Measurements from ENCODE around the gene STK40.

Gene STK40, protein sequence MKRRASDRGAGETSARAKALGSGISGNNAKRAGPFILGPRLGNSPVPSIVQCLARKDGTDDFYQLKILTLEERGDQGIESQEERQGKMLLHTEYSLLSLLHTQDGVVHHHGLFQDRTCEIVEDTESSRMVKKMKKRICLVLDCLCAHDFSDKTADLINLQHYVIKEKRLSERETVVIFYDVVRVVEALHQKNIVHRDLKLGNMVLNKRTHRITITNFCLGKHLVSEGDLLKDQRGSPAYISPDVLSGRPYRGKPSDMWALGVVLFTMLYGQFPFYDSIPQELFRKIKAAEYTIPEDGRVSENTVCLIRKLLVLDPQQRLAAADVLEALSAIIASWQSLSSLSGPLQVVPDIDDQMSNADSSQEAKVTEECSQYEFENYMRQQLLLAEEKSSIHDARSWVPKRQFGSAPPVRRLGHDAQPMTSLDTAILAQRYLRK

DNA sequence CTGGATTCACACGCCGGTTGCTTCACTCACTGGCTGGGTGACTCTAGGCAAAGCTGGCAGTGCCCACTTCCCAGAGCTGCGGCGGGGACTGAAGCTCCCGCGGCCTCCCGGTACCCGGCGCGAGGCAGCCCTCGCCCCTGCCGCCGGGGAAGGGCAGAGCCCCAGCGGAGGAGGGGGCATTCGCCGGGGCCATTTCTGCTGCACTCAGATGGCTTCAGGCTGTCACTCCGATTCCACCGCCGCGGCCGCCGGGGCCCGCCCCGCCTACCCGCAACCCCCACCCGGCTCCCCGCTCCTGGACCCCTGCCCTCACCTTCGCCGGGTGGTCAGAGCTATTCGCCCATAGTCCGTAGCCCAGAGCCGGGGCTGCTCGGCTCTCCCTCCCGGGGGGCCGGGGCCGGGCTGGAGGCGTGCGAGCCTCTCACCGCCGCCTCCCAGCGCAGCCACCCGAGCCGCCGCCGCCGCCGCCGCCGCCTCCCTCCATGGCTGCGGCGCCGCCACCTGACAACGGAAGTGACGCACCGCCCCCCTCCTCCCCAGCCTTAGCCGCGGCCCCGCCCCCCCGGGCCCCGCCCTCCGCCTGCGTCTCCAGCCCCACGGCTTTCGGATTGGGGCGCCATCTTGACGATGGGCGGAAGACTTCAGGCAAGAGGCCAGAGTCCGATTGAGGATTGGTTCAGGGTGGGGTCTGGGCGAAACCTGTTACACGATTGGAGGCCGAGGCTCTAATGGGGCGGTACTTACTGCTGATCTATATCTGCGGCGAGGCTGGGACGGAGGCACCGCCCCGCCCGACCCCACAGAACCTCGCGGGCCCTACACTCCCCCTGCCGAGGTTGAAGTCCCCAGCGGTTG is at the start of gene STK40:
Gene STK40, minus strand, starts transcription at position 515 of the 855 bp plus-strand sequence. CDS start 24,592 bp downstream, outside the sequence.
- TF ChIP-seq, protein P1, sequence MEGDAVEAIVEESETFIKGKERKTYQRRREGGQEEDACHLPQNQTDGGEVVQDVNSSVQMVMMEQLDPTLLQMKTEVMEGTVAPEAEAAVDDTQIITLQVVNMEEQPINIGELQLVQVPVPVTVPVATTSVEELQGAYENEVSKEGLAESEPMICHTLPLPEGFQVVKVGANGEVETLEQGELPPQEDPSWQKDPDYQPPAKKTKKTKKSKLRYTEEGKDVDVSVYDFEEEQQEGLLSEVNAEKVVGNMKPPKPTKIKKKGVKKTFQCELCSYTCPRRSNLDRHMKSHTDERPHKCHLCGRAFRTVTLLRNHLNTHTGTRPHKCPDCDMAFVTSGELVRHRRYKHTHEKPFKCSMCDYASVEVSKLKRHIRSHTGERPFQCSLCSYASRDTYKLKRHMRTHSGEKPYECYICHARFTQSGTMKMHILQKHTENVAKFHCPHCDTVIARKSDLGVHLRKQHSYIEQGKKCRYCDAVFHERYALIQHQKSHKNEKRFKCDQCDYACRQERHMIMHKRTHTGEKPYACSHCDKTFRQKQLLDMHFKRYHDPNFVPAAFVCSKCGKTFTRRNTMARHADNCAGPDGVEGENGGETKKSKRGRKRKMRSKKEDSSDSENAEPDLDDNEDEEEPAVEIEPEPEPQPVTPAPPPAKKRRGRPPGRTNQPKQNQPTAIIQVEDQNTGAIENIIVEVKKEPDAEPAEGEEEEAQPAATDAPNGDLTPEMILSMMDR (IDR thresholded peaks at IDR 0.05; ENCODE audit: borderline replicate concordance, insufficient read depth, low read depth, low read length): no peak
- peak within 1 kb of the TSS; percentile 80 for H3K4me3 ChIP-seq (ENCODE audit: low read depth, low read length)

DNA sequence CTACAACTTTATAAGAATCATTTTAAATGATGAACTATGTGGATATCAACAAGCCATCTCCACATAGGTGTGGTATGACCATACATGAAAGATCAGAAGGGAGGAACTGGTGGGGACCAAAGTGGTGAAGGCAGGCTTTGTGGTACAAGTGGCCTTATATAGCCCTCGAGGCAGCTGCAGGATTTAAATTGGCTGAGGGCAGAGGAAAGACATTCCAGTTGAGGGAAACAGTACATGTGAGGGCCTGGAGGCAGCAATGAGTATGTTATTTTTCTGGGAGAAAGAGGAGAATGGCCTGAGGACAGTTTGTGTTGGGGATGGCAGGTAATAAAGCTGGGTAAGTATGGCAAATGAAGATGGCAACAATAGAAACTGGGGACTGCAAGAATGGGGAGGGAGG is 47.4 kb upstream of the STK40 start:
- TF ChIP-seq, protein P1 (IDR thresholded peaks at IDR 0.05; ENCODE audit: borderline replicate concordance, insufficient read depth, low read depth, low read length): no peak
- no peak overlapping the region for H3K4me3 ChIP-seq (ENCODE audit: low read depth, low read length)

DNA sequence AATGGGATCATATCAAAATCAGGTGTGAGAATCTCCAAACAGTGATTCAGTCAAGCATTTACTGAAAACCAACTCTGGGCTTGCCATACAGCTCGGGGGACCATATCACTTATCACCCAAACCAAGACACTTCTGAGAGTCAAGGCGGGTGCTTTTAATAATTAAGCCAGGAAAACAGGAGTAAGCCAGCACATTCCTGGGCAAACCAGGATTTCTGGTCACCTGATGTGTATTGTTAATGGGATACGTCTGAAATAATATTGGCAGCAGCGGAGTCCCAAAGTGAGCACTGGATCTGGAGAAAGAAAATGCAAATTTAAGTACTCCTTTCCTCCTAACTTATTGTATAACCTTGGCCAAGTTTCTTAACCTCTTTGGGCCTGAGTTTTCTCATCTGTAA is 46.9 kb upstream of the STK40 start:
- H3K4me3 ChIP-seq (ENCODE audit: low read depth, low read length): no peak overlapping the region
- TF ChIP-seq, protein P1 (IDR thresholded peaks at IDR 0.05; ENCODE audit: borderline replicate concordance, insufficient read depth, low read depth, low read length): no peak

DNA sequence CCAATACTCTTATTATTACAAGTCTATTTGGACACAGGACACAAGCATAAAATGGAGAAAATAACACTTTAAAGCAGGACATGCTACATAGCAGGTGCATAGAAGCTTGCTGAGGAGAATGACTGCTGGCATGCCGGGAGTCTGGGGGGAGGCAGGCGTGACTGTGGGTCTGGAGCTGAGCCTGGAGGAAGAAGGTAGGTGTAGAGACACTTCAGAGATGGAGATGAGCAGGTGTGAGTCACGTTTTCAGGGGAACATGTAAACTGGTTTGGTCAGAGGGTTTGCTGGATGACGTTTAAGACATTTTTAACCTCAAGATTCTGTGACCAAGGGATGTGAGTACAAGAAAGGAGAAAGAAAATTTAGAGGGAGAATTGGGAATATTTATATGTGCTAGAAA is 40.1 kb upstream of the STK40 start:
- TF ChIP-seq, protein P1 (IDR thresholded peaks at IDR 0.05; ENCODE audit: borderline replicate concordance, insufficient read depth, low read depth, low read length): no peak
- no peak overlapping the region for H3K4me3 ChIP-seq (ENCODE audit: low read depth, low read length)

DNA sequence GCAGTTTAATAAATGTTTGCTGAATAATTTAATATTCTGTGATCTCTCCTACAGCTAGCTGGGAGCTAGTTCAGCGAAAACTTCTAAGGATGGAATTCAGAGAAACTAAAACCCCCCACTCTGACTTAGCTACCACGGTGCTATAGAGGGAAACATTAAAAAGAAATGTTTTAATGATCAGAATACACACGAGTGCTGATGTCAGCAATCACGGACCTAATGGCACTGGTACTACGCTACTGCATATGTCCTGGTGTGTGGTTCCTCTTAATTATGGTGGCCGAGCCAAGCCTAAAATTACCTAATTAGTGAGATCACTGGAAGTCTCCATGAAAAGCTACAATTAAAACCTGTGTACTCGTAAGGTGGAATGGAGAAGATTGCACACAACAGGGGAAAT is 35.9 kb upstream of the STK40 start:
- TF ChIP-seq, protein P1 (IDR thresholded peaks at IDR 0.05; ENCODE audit: borderline replicate concordance, insufficient read depth, low read depth, low read length): no peak
- no peak overlapping the region for H3K4me3 ChIP-seq (ENCODE audit: low read depth, low read length)

DNA sequence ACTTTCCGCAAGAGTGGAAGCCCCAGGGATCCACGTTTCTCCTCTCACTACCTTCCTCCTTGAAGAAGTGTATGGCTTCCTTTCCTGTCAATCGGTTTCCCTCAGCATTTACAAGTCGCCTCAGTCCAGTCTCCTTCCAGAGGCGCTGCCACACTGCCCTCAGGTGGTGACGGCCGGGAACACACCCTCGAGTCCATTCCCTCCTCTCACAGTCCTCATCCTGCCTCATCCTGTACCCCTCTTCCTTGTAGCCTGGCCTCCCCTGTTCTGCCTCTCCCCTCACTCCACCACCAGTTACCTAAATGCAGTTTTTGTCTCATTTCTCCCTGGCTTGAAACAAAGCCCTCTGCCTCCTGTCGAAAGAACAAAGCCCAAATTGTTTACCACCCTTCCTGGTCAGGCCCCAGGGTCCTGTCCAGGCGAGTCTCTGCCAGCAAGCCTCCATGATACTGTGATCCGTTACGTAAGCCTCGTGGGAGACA is 35.2 kb upstream of the STK40 start:
- TF ChIP-seq, protein P1 (IDR thresholded peaks at IDR 0.05; ENCODE audit: borderline replicate concordance, insufficient read depth, low read depth, low read length): peak; percentile 93
- no peak overlapping the region for H3K4me3 ChIP-seq (ENCODE audit: low read depth, low read length)

All from GM12875 (cell line).